Endothelial cell of umbilical vein (primary cell): ENCODE results near the gene PLEKHH1. TPM values are rescaled to one million over a fixed set of nuclear protein-coding genes. Genes with fewer than 3 reads are reported as not detected.

Source experiments
- BruUV-seq: library from RNA; stranded (reverse); fragments of 400-500 nt; replicated peaks from 2 replicates; lab custom pipeline; 2021; lab: Mats Ljungman, UMichigan
- CTCF ChIA-PET: fragments of 300-600, 350-600 bp; sonication (Branson Sonifier 250); formaldehyde crosslinking; loops from one replicate; lab custom pipeline; 2021; ENCODE audit warnings: antibody characterized with exemption, inconsistent platforms; lab: Charles Lee
- POLR2A ChIA-PET: fragments of 300-600, 350-600 bp; sonication (Branson Sonifier 250); formaldehyde crosslinking; loops from one replicate; lab custom pipeline; 2021; ENCODE audit warnings: antibody characterized with exemption, inconsistent platforms; lab: Charles Lee
- DNase-seq: peaks from one replicate; pipeline ENCODE4 v3.0.0-alpha.2; 2011; ENCODE audit warnings: low read depth, low spot score
- FAIRE-seq: peaks from 2 replicates; lab custom pipeline; 2011; peaks lifted over from hg19 to GRCh38; lab: Jason Lieb, UNC
- H2AFZ ChIP-seq: 2 replicates; pipeline ENCODE4 v1.6.0; 2012; ENCODE audit warnings: low read depth, low read length, control low read depth, inconsistent platforms
- H3K27ac ChIP-seq: 2 replicates; pipeline ENCODE4 v1.5.1; 2011; ENCODE audit warnings: low read depth, mild to moderate bottlenecking, control low read depth, low read length, moderate library complexity; ENCODE audit not compliant: insufficient read depth
- H3K27me3 ChIP-seq, 2 experiments: 2 replicates each; pipeline versions ENCODE4 v1.6.0 to v1.6.1; 2011; ENCODE audit warnings: low read length in 2 of 2, mixed read lengths in 1 of 2; ENCODE audit not compliant: control insufficient read depth in 2 of 2, insufficient read depth in 2 of 2
- H3K36me3 ChIP-seq, 2 experiments: 2 replicates in 1 of 2; 3 replicates in 1 of 2; pipeline ENCODE4 v1.5.1; 2011; ENCODE audit warnings: low read length in 2 of 2, mild to moderate bottlenecking in 1 of 2, moderate library complexity in 1 of 2; ENCODE audit not compliant: control insufficient read depth in 2 of 2, insufficient read depth in 2 of 2; ENCODE audit errors: extremely low read depth in 1 of 2
- H3K4me1 ChIP-seq: 3 replicates; pipeline ENCODE4 v1.5.1; 2011; ENCODE audit warnings: mild to moderate bottlenecking, low read length; ENCODE audit not compliant: control insufficient read depth, insufficient read depth; ENCODE audit errors: extremely low read depth
- H3K4me2 ChIP-seq: 2 replicates; pipeline ENCODE4 v1.6.1; 2011; ENCODE audit warnings: low read length, control low read depth, mixed read lengths; ENCODE audit not compliant: insufficient read depth
- H3K4me3 ChIP-seq, 3 experiments: fragments of 200-600 bp in 1 of 3; sonication (generic), shearing (Covaris generic) in 1 of 3; replicated peaks in 1 of 3; 2 replicates each; pipeline ENCODE4 v1.5.1; 2011 to 2016; ENCODE audit warnings: control low read depth in 3 of 3, low read length in 3 of 3, mild to moderate bottlenecking in 2 of 3, inconsistent platforms in 1 of 3, low read depth in 1 of 3, moderate library complexity in 1 of 3; ENCODE audit not compliant: insufficient read depth in 1 of 3
- H3K79me2 ChIP-seq: 2 replicates; pipeline ENCODE4 v1.6.0; 2012; ENCODE audit warnings: low read length, inconsistent platforms; ENCODE audit not compliant: control insufficient read depth, insufficient read depth
- H3K9ac ChIP-seq: replicated peaks from 2 replicates; pipeline ENCODE3; 2011; ENCODE audit warnings: low read length, control low read depth; ENCODE audit not compliant: insufficient read depth; ENCODE audit errors: extremely low read depth
- H3K9me1 ChIP-seq: replicated peaks from 3 replicates; pipeline ENCODE4 v1.6.0; 2011; ENCODE audit warnings: mild to moderate bottlenecking, low read length; ENCODE audit not compliant: control insufficient read depth, insufficient read depth; ENCODE audit errors: extremely low read depth
- H3K9me3 ChIP-seq: replicated peaks from 2 replicates; pipeline ENCODE4 v1.5.1; 2012; ENCODE audit warnings: low read length, inconsistent platforms; ENCODE audit not compliant: control insufficient read depth, insufficient read depth
- H4K20me1 ChIP-seq: replicated peaks from 2 replicates; pipeline ENCODE3; 2011; ENCODE audit warnings: mild to moderate bottlenecking, low read length; ENCODE audit not compliant: control insufficient read depth, insufficient read depth; ENCODE audit errors: extremely low read depth
- EZH2 ChIP-seq: IDR thresholded peaks from 2 replicates; pipeline ENCODE4 v1.6.1; 2012; ENCODE audit warnings: borderline replicate concordance, low read depth, mild to moderate bottlenecking, moderate library complexity, low read length, inconsistent platforms; ENCODE audit not compliant: severe bottlenecking
- FOS ChIP-seq: IDR thresholded peaks from 2 replicates; pipeline ENCODE4 v1.6.1; 2011; ENCODE audit warnings: mild to moderate bottlenecking, low read length, moderate library complexity, borderline replicate concordance; ENCODE audit not compliant: insufficient read depth
- GATA2 ChIP-seq: IDR thresholded peaks from 2 replicates; pipeline ENCODE4 v1.7.0; 2011; ENCODE audit warnings: low read depth, mild to moderate bottlenecking, moderate library complexity, mixed read lengths, low read length; ENCODE audit not compliant: insufficient read length, insufficient read depth
- JUN ChIP-seq: IDR thresholded peaks from 2 replicates; pipeline ENCODE4 v1.6.1; 2011; ENCODE audit warnings: borderline replicate concordance, low read depth; ENCODE audit not compliant: insufficient read length, insufficient read depth
- MYC ChIP-seq: IDR thresholded peaks from one replicate; pipeline ENCODE4 v1.6.1; 2011; ENCODE audit warnings: mild to moderate bottlenecking, low read depth, low read length
- POLR2A ChIP-seq: IDR thresholded peaks from 2 replicates; pipeline ENCODE4 v1.6.1; 2012; ENCODE audit warnings: low read depth, mild to moderate bottlenecking, control low read depth, low read length
- POLR2AphosphoS5 ChIP-seq: IDR thresholded peaks from 2 replicates; pipeline ENCODE4 v1.6.1; 2012; ENCODE audit warnings: low read depth, mild to moderate bottlenecking, control low read depth, low read length, moderate library complexity; ENCODE audit not compliant: insufficient read depth
- dilution Hi-C: fragments of 300-500 bp; cut with MboI; formaldehyde crosslinking; loops from one replicate; pipeline ENCODE4 v1.15.0; 2019; ENCODE audit warnings: low sequenced_read_pairs; ENCODE audit not compliant: extremely low pct_ligation_motif_present
- intact Hi-C: fragments of 100-400 bp; cut with micrococcal nuclease; formaldehyde crosslinking; loops from one replicate; pipeline ENCODE4 v1.10.0; 2022
- polyA plus RNA-seq, 4 experiments: library from polyadenylated mRNA; depleted of rRNA in 3 of 4; stranded (reverse) in 3 of 4; unstranded in 1 of 4; fragments of >200 nt; gene quantifications; 2 replicates each; pipeline versions ENCODE4 v1.2.1 to v1.2.3, GENCODE V29; 2011 to 2012; ENCODE audit warnings: missing spikeins in 1 of 4
- total RNA-seq: library from RNA; stranded (reverse); gene quantifications from 2 replicates; pipeline ENCODE4 v1.2.3, GENCODE V29; 2021
- TF ChIP-seq, protein P1 (sequence below), 2 donors: IDR thresholded peaks; 1 replicate in 1 of 2; 2 replicates in 1 of 2; pipeline ENCODE4 v1.5.1; 2011; ENCODE audit warnings: low read length in 2 of 2, mild to moderate bottlenecking in 2 of 2, moderate library complexity in 2 of 2, control low read depth in 1 of 2, inconsistent platforms in 1 of 2, low read depth in 1 of 2; ENCODE audit not compliant: insufficient read depth in 1 of 2; ENCODE audit errors: extremely low read depth in 1 of 2
- TF ChIP-seq, protein P2 (sequence below): IDR thresholded peaks from 2 replicates; pipeline ENCODE4 v1.6.1; 2011; ENCODE audit not compliant: insufficient read depth, insufficient read length

PLEKHH1 gene
- total and polyA plus RNA-seq, 2 donors (not counting 3 experiments of a cell fraction or from before 2014, with no cell fraction given), result 0.17 to 0.71 TPM

DNA sequence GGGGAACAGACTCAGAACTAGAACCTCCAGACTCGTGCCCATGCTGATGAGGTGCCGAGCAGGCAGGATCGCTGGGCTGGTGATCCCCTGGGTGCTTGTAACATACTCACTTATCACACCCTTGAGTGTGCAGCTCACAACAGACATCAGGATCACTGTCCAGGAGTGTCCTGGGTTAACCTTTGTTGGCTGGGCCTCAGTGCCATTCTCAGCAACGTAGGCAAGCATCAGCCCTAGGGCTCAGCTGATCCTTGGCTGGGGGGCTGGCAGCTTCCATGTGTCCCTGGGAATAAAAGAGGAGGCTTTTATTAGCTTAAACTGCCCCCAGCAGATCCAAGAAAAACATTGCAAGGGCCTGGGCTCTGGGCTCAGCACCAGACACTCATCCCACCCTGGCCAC, 46.2 kb upstream of the PLEKHH1 start:
- Histone ChIP-seq H3K9me1 (no peaks in the 10 kb centered on the region), H3K27me3 (peaks cover 0 to 2% of the 10 kb centered on the region in 2 experiments), H3K9ac (no peak overlapping the region), H3K27ac (no peak overlapping the region), H3K36me3 (no peaks in the 10 kb centered on the region), H3K4me1 (no peaks in the 10 kb centered on the region), H4K20me1 (no peaks in the 10 kb centered on the region), H2AFZ (no peak overlapping the region), H3K9me3 (no peaks in the 10 kb centered on the region), H3K4me2 (no peak overlapping the region), H3K4me3 (no peak overlapping the region), H3K79me2 (no peaks in the 10 kb centered on the region)
- DNase-seq (no peak), FAIRE-seq (no peak)
- ChIA-PET POLR2A (no interaction called here), CTCF (interaction anchor here (0.8 kb wide), 1 partner anchor 31 kb away, joined by 3 read pairs; no protein-coding TSS in a partner anchor)
- intact Hi-C loops (no loop called here), dilution Hi-C loops (no loop called here)
- TF ChIP-seq, protein P1, sequence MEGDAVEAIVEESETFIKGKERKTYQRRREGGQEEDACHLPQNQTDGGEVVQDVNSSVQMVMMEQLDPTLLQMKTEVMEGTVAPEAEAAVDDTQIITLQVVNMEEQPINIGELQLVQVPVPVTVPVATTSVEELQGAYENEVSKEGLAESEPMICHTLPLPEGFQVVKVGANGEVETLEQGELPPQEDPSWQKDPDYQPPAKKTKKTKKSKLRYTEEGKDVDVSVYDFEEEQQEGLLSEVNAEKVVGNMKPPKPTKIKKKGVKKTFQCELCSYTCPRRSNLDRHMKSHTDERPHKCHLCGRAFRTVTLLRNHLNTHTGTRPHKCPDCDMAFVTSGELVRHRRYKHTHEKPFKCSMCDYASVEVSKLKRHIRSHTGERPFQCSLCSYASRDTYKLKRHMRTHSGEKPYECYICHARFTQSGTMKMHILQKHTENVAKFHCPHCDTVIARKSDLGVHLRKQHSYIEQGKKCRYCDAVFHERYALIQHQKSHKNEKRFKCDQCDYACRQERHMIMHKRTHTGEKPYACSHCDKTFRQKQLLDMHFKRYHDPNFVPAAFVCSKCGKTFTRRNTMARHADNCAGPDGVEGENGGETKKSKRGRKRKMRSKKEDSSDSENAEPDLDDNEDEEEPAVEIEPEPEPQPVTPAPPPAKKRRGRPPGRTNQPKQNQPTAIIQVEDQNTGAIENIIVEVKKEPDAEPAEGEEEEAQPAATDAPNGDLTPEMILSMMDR (IDR thresholded peaks at IDR 0.05; ENCODE audit: extremely low read depth in 1 of 2, insufficient read depth in 1 of 2, low read depth in 1 of 2, low read length in 2 of 2), result no peak
- TF ChIP-seq, protein P2, sequence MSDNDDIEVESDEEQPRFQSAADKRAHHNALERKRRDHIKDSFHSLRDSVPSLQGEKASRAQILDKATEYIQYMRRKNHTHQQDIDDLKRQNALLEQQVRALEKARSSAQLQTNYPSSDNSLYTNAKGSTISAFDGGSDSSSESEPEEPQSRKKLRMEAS, result no peak
- no peak for TF ChIP-seq GATA2
- TF ChIP-seq POLR2A, result no peak
- TF ChIP-seq FOS, result no peak
- no peak for TF ChIP-seq EZH2
- no peak for TF ChIP-seq POLR2AphosphoS5
- no peak for TF ChIP-seq MYC
- no peak for TF ChIP-seq JUN
- BruUV-seq, result no TSS peak
